ENCODE measurements around the gene SAMHD1.
A peak's percentile ranks its signal among the peaks of the same experiment; 100 is the strongest.

SAMHD1 gene

GRCh38 chr20:36856195-36856594 lies 95.3 kb downstream of the SAMHD1 start:
- FAIRE-seq = no peak
- TF ChIP-seq POLR2A (IDR thresholded peaks at IDR 0.05; ENCODE audit: low read depth, low read length) (no peak), TAF1 (IDR thresholded peaks at IDR 0.05; ENCODE audit: borderline replicate concordance, low read depth, low read length) (no peak), POLR2AphosphoS5 (IDR thresholded peaks at IDR 0.05; ENCODE audit: low read depth, low read length) (no peak)
- no peak for DNase-seq (ENCODE audit: insufficient read length)

- DNase-seq (ENCODE audit: insufficient read length) = no peak
- TF ChIP-seq POLR2AphosphoS5 (IDR thresholded peaks at IDR 0.05; ENCODE audit: low read depth, low read length) (no peak), POLR2A (IDR thresholded peaks at IDR 0.05; ENCODE audit: low read depth, low read length) (no peak), TAF1 (IDR thresholded peaks at IDR 0.05; ENCODE audit: borderline replicate concordance, low read depth, low read length) (no peak)
- no peak for FAIRE-seq
Measured at GRCh38 chr20:36855241-36855657, 96.3 kb downstream of the SAMHD1 start.

- no peak for DNase-seq (ENCODE audit: insufficient read length)
- FAIRE-seq = no peak
- TF ChIP-seq POLR2A (IDR thresholded peaks at IDR 0.05; ENCODE audit: low read depth, low read length) (no peak), TAF1 (IDR thresholded peaks at IDR 0.05; ENCODE audit: borderline replicate concordance, low read depth, low read length) (no peak), POLR2AphosphoS5 (IDR thresholded peaks at IDR 0.05; ENCODE audit: low read depth, low read length) (no peak)
Measured at GRCh38 chr20:36854348-36855240, 96.9 kb downstream of the SAMHD1 start.

GRCh38 chr20:36852187-36852586 lies 99.3 kb downstream of the SAMHD1 start:
- DNase-seq (ENCODE audit: insufficient read length) (peak; percentile 51), FAIRE-seq (peak; percentile 86)
- no peak for TF ChIP-seq TAF1 (IDR thresholded peaks at IDR 0.05; ENCODE audit: borderline replicate concordance, low read depth, low read length)
- no peak for TF ChIP-seq POLR2AphosphoS5 (IDR thresholded peaks at IDR 0.05; ENCODE audit: low read depth, low read length)
- 0 out of 2 replicates have a peak, but pooled peaks have one; percentile 22 for TF ChIP-seq POLR2A (IDR thresholded peaks at IDR 0.05; ENCODE audit: low read depth, low read length)

GRCh38 chr20:36851490-36851889 lies 100.0 kb downstream of the SAMHD1 start:
- FAIRE-seq (no peak), DNase-seq (ENCODE audit: insufficient read length) (no peak)
- TF ChIP-seq POLR2AphosphoS5 (IDR thresholded peaks at IDR 0.05; ENCODE audit: low read depth, low read length) (no peak), POLR2A (IDR thresholded peaks at IDR 0.05; ENCODE audit: low read depth, low read length) (no peak), TAF1 (IDR thresholded peaks at IDR 0.05; ENCODE audit: borderline replicate concordance, low read depth, low read length) (no peak)

- TF ChIP-seq TAF1 (IDR thresholded peaks at IDR 0.05; ENCODE audit: borderline replicate concordance, low read depth, low read length) (no peak), POLR2A (IDR thresholded peaks at IDR 0.05; ENCODE audit: low read depth, low read length) (no peak), POLR2AphosphoS5 (IDR thresholded peaks at IDR 0.05; ENCODE audit: low read depth, low read length) (no peak)
- FAIRE-seq = peak; percentile 74
- no peak for DNase-seq (ENCODE audit: insufficient read length)
Measured at GRCh38 chr20:36850759-36851158, 100.7 kb downstream of the SAMHD1 start.

GRCh38 chr20:36849333-36850065 lies 102.0 kb downstream of the SAMHD1 start:
- peak; percentile 9 for FAIRE-seq
- DNase-seq (ENCODE audit: insufficient read length) = no peak
- TF ChIP-seq POLR2A (IDR thresholded peaks at IDR 0.05; ENCODE audit: low read depth, low read length) (no peak), TAF1 (IDR thresholded peaks at IDR 0.05; ENCODE audit: borderline replicate concordance, low read depth, low read length) (no peak)

- TF ChIP-seq POLR2A (IDR thresholded peaks at IDR 0.05; ENCODE audit: low read depth, low read length) (no peak), POLR2AphosphoS5 (IDR thresholded peaks at IDR 0.05; ENCODE audit: low read depth, low read length) (no peak), TAF1 (IDR thresholded peaks at IDR 0.05; ENCODE audit: borderline replicate concordance, low read depth, low read length) (no peak)
- DNase-seq (ENCODE audit: insufficient read length) = no peak
- FAIRE-seq = no peak
Measured at GRCh38 chr20:36848677-36849076, 102.8 kb downstream of the SAMHD1 start.

- TF ChIP-seq POLR2AphosphoS5 (IDR thresholded peaks at IDR 0.05; ENCODE audit: low read depth, low read length) = no peak
- no peak for TF ChIP-seq POLR2A (IDR thresholded peaks at IDR 0.05; ENCODE audit: low read depth, low read length)
- TF ChIP-seq TAF1 (IDR thresholded peaks at IDR 0.05; ENCODE audit: borderline replicate concordance, low read depth, low read length) = no peak
- DNase-seq (ENCODE audit: insufficient read length) (no peak), FAIRE-seq (no peak)
Measured at GRCh38 chr20:36848078-36848660, 103.3 kb downstream of the SAMHD1 start.

- DNase-seq (ENCODE audit: insufficient read length) (no peak), FAIRE-seq (no peak)
- no peak for TF ChIP-seq TAF1 (IDR thresholded peaks at IDR 0.05; ENCODE audit: borderline replicate concordance, low read depth, low read length)
- TF ChIP-seq POLR2A (IDR thresholded peaks at IDR 0.05; ENCODE audit: low read depth, low read length) = no peak
- TF ChIP-seq POLR2AphosphoS5 (IDR thresholded peaks at IDR 0.05; ENCODE audit: low read depth, low read length) = no peak
Measured at GRCh38 chr20:36847710-36848040, 103.8 kb downstream of the SAMHD1 start.

- TF ChIP-seq POLR2AphosphoS5 (IDR thresholded peaks at IDR 0.05; ENCODE audit: low read depth, low read length) (no peak), POLR2A (IDR thresholded peaks at IDR 0.05; ENCODE audit: low read depth, low read length) (no peak), TAF1 (IDR thresholded peaks at IDR 0.05; ENCODE audit: borderline replicate concordance, low read depth, low read length) (no peak)
- FAIRE-seq (no peak), DNase-seq (ENCODE audit: insufficient read length) (no peak)
Measured at GRCh38 chr20:36847009-36847709, 104.3 kb downstream of the SAMHD1 start.

All from GM12892 (cell line).